Ishikawa (cell line): Measurements from ENCODE around the gene S100A12.

Experiments used
- CEBPB ChIP-seq: IDR thresholded peaks from 2 replicates; pipeline ENCODE4 v1.6.1; 2012
- CREB1 ChIP-seq: IDR thresholded peaks from 2 replicates; pipeline ENCODE4 v1.6.1; 2012; ENCODE audit warnings: low read depth
- EGR1 ChIP-seq: IDR thresholded peaks from 2 replicates; pipeline ENCODE4 v1.6.1; 2012
- EP300 ChIP-seq: IDR thresholded peaks from 2 replicates; pipeline ENCODE4 v1.6.1; 2012; ENCODE audit warnings: borderline replicate concordance
- FOXM1 ChIP-seq: IDR thresholded peaks from 2 replicates; pipeline ENCODE4 v1.6.1; 2012; ENCODE audit warnings: low read depth, borderline replicate concordance
- MAX ChIP-seq: IDR thresholded peaks from 2 replicates; pipeline ENCODE4 v1.6.1; 2012
- NFIC ChIP-seq: IDR thresholded peaks from 2 replicates; pipeline ENCODE4 v1.6.1; 2012
- RAD21 ChIP-seq: IDR thresholded peaks from 2 replicates; pipeline ENCODE4 v1.6.1; 2012; ENCODE audit warnings: low read depth
- REST ChIP-seq: IDR thresholded peaks from 2 replicates; pipeline ENCODE4 v1.6.1; 2012; ENCODE audit warnings: low read depth, mild to moderate bottlenecking
- TAF1 ChIP-seq: IDR thresholded peaks from 2 replicates; pipeline ENCODE4 v1.6.1; 2012; ENCODE audit warnings: low read depth, mild to moderate bottlenecking
- TCF12 ChIP-seq: IDR thresholded peaks from 2 replicates; pipeline ENCODE4 v1.6.1; 2012; ENCODE audit warnings: low read depth
- TEAD4 ChIP-seq: IDR thresholded peaks from 2 replicates; pipeline ENCODE4 v1.6.1; 2012
- USF1 ChIP-seq: IDR thresholded peaks from 2 replicates; pipeline ENCODE4 v1.6.1; 2012
- YY1 ChIP-seq: IDR thresholded peaks from 2 replicates; pipeline ENCODE4 v1.6.1; 2012; ENCODE audit warnings: low read depth
- ZBTB7A ChIP-seq: IDR thresholded peaks from 2 replicates; pipeline ENCODE4 v1.6.1; 2012; ENCODE audit warnings: low read depth

Gene S100A12

GRCh38 chr1:153340356-153340755 lies 35.1 kb downstream of the S100A12 start:
- no peak for TF ChIP-seq EP300
- no peak for TF ChIP-seq TEAD4

GRCh38 chr1:153339802-153340201 lies 35.6 kb downstream of the S100A12 start:
- TF ChIP-seq TAF1 (no peak), MAX (no peak), RAD21 (no peak), YY1 (no peak), FOXM1 (no peak), CEBPB (no peak), EGR1 (no peak), ZBTB7A (no peak), CREB1 (no peak), USF1 (no peak), TCF12 (no peak), TEAD4 (no peak), NFIC (no peak), EP300 (no peak), REST (no peak)

GRCh38 chr1:153337980-153338853 lies 37.2 kb downstream of the S100A12 start:
- TF ChIP-seq TCF12 (no peak), RAD21 (no peak), USF1 (no peak), FOXM1 (no peak), TAF1 (no peak), YY1 (no peak), CREB1 (no peak)

- TF ChIP-seq EGR1 (no peak), TAF1 (no peak)
Measured at GRCh38 chr1:153336650-153337049, 38.8 kb downstream of the S100A12 start.

GRCh38 chr1:153333902-153334301 lies 41.5 kb downstream of the S100A12 start:
- TF ChIP-seq CEBPB (no peak), MAX (no peak), YY1 (no peak), NFIC (no peak), TCF12 (no peak), RAD21 (no peak), TEAD4 (no peak), USF1 (no peak), REST (no peak), FOXM1 (no peak), EP300 (no peak), TAF1 (no peak), ZBTB7A (no peak), CREB1 (no peak), EGR1 (no peak)

- TF ChIP-seq TAF1 (no peak), EP300 (no peak), FOXM1 (no peak), RAD21 (no peak), REST (no peak), USF1 (no peak), TEAD4 (no peak), NFIC (no peak), ZBTB7A (no peak), YY1 (no peak), CEBPB (no peak), EGR1 (no peak), MAX (no peak), CREB1 (no peak), TCF12 (no peak)
Measured at GRCh38 chr1:153324912-153325311, 50.5 kb downstream of the S100A12 start.
